HepG2 (cell line): Measurements from ENCODE around the gene LDB2.

Experiments
- CHCHD3 ChIP-seq: sonication (generic); formaldehyde crosslinking; IDR thresholded peaks from 2 replicates; pipeline ENCODE4 v1.8.0; 2022; ENCODE audit warnings: mild to moderate bottlenecking, missing genetic modification reagents, moderate library complexity
- CTCF ChIP-seq: sonication (generic); formaldehyde crosslinking; IDR thresholded peaks from 2 replicates; pipeline ENCODE4 v1.5.0; 2020; ENCODE audit warnings: mild to moderate bottlenecking, missing genetic modification reagents, moderate library complexity
- HINFP ChIP-seq: sonication (generic); formaldehyde crosslinking; IDR thresholded peaks from 2 replicates; pipeline ENCODE4 v1.4.0; 2020; ENCODE audit warnings: low read depth, mild to moderate bottlenecking, missing genetic modification reagents
- MAX ChIP-seq: IDR thresholded peaks from 2 replicates; pipeline ENCODE4 v1.6.1; 2012; ENCODE audit warnings: inconsistent platforms
- RAD21 ChIP-seq: fragments of 450-650 bp; formaldehyde crosslinking; IDR thresholded peaks from 2 replicates; pipeline ENCODE4 v1.5.0; 2020; ENCODE audit warnings: mild to moderate bottlenecking
- SNAPC4 ChIP-seq: sonication (generic); formaldehyde crosslinking; IDR thresholded peaks from 2 replicates; pipeline ENCODE4 v1.4.0; 2020; ENCODE audit warnings: mild to moderate bottlenecking, missing genetic modification reagents
- SRF ChIP-seq: IDR thresholded peaks from 2 replicates; pipeline ENCODE4 v1.6.1; 2011; ENCODE audit warnings: mild to moderate bottlenecking, low read depth, low read length, moderate library complexity
- THAP11 ChIP-seq: IDR thresholded peaks from 2 replicates; pipeline ENCODE4 v1.6.1; 2016; ENCODE audit warnings: missing biosample characterization, missing genetic modification reagents
- ZBTB7A ChIP-seq: sonication (generic); formaldehyde crosslinking; IDR thresholded peaks from 2 replicates; pipeline ENCODE4 v1.8.0; 2022; ENCODE audit warnings: mild to moderate bottlenecking, missing genetic modification reagents
- ZNF24 ChIP-seq: fragments of 450-650 bp; IDR thresholded peaks from 2 replicates; pipeline ENCODE4 v1.6.1; 2017; ENCODE audit warnings: antibody characterized with exemption, mild to moderate bottlenecking
- ZNF337 ChIP-seq: sonication (generic); formaldehyde crosslinking; IDR thresholded peaks from 2 replicates; pipeline ENCODE4 v1.5.1; 2020; ENCODE audit warnings: missing genetic modification reagents, low read depth, mild to moderate bottlenecking, borderline replicate concordance
- ZNF660 ChIP-seq: sonication (generic); formaldehyde crosslinking; IDR thresholded peaks from 2 replicates; pipeline ENCODE4 v1.5.1; 2020; ENCODE audit warnings: mild to moderate bottlenecking, low read depth, missing genetic modification reagents, borderline replicate concordance

GRCh38 chr4:16942491-16942890, 44.0 kb upstream of the LDB2 start:
- TF ChIP-seq HINFP (CRISPR knock-in tag) (no peak), CTCF (CRISPR knock-in tag) (no peak), ZNF337 (no peak), SNAPC4 (CRISPR knock-in tag) (no peak), ZNF24 (no peak), RAD21 (CRISPR knock-in tag) (no peak), SRF (no peak), THAP11 (CRISPR knock-in tag) (no peak), ZNF660 (CRISPR knock-in tag) (no peak), MAX (no peak), ZBTB7A (no peak), CHCHD3 (CRISPR knock-in tag) (no peak)
